Activated CD8-positive, alpha-beta memory T cell treated with anti-CD3 and anti-CD28 coated beads for 1 hour (primary cell): Measurements from ENCODE around the gene CPT2.

Source experiments
- DNase-seq, 2 donors: peaks; one replicate each; pipeline ENCODE4 v3.0.0-alpha.2; 2020; ENCODE audit warnings: low read depth in 1 of 2; ENCODE audit errors: extremely low read depth in 1 of 2

The CPT2 gene

GRCh38 chr1:53259932-53260331, 63.3 kb downstream of the CPT2 start:
- DNase-seq = no peak

- no peak for DNase-seq
Measured at GRCh38 chr1:53260631-53261247, 64.1 kb downstream of the CPT2 start.

- no peak for DNase-seq
Measured at GRCh38 chr1:53262000-53262399, 65.4 kb downstream of the CPT2 start.
